ENCODE data around the gene CEMIP.
"Not testable (repeated sequence)": the region's sequence is repeated elsewhere in the genome, so short reads cannot be mapped to it uniquely, and the experiment has no call there.

Gene CEMIP

GRCh38 chr15:80758130-80758745 is 20.9 kb upstream of the CEMIP start:
- Histone ChIP-seq H3K27ac (ENCODE audit: low read length) (no peak overlapping the region), H3K4me3 (ENCODE audit: low read length) (no peak overlapping the region), H3K4me1 (ENCODE audit: control insufficient read depth, insufficient read depth, low read length) (peaks cover 3% of the 10 kb centered on the region; the same call in 1 of the 2 replicates), H3K9me3 (ENCODE audit: control insufficient read depth, insufficient read depth, low read length) (no peaks in the 10 kb centered on the region), H3K36me3 (ENCODE audit: control insufficient read depth, insufficient read depth, low read length) (no peaks in the 10 kb centered on the region), H3K27me3 (ENCODE audit: control insufficient read depth, insufficient read depth, low read length) (no peaks in the 10 kb centered on the region)
- DNase-seq (ENCODE audit: low read depth, low spot score), result no peak
- no CpG with 5 or more reads among the region's 6 CpGs for WGBS (ENCODE audit: insufficient coverage, insufficient read length)

- no peaks in the 10 kb centered on the region for H3K9me3 ChIP-seq (ENCODE audit: control insufficient read depth, insufficient read depth, low read length)
- no CpG with 5 or more reads among the region's 4 CpGs for WGBS (ENCODE audit: insufficient coverage, insufficient read length)
- no peaks in the 10 kb centered on the region for H3K36me3 ChIP-seq (ENCODE audit: control insufficient read depth, insufficient read depth, low read length)
- DNase-seq (ENCODE audit: low read depth, low spot score), result no peak
- H3K27ac ChIP-seq (ENCODE audit: low read length), result no peak overlapping the region
- H3K27me3 ChIP-seq (ENCODE audit: control insufficient read depth, insufficient read depth, low read length), result no peaks in the 10 kb centered on the region
- H3K4me3 ChIP-seq (ENCODE audit: low read length), result no peak overlapping the region
- peaks cover 1% of the 10 kb centered on the region; the same call in 1 of the 2 replicates for H3K4me1 ChIP-seq (ENCODE audit: control insufficient read depth, insufficient read depth, low read length)
Measured at GRCh38 chr15:80760960-80761359, 18.2 kb upstream of the CEMIP start.

- Histone ChIP-seq H3K36me3 (ENCODE audit: control insufficient read depth, insufficient read depth, low read length) (no peaks in the 10 kb centered on the region), H3K27ac (ENCODE audit: low read length) (no peak overlapping the region), H3K27me3 (ENCODE audit: control insufficient read depth, insufficient read depth, low read length) (no peaks in the 10 kb centered on the region), H3K4me3 (ENCODE audit: low read length) (no peak overlapping the region), H3K4me1 (ENCODE audit: control insufficient read depth, insufficient read depth, low read length) (no peaks in the 10 kb centered on the region), H3K9me3 (ENCODE audit: control insufficient read depth, insufficient read depth, low read length) (no peaks in the 10 kb centered on the region)
- no CpG with 5 or more reads among the region's 6 CpGs for whole genome bisulfite sequencing (ENCODE audit: insufficient coverage, insufficient read length)
- no peak for DNase-seq (ENCODE audit: low read depth, low spot score)
Measured at GRCh38 chr15:80761754-80762153, 17.4 kb upstream of the CEMIP start.

DNA sequence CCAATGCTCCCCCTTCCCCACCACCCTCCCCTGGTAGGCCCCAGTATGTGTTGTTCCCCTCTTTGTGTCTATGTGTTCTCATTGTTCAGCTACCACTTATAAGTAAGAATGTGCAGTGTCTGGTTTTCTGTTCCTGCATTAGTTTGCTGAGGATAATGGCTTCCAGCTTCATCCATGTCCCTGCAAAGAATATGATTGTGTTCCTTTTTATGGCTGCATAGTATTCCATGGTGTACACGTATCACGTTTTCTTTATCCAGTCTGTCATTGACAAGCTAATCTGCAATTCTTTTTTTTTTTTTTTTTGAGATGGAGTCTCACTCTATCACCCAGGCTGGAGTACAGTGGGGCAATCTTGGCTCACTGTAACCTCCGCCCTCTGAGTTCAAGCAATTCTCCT is 15.9 kb upstream of the CEMIP start:
- WGBS (ENCODE audit: insufficient coverage, insufficient read length), result no CpG with 5 or more reads among the region's 3 CpGs
- H3K9me3 ChIP-seq (ENCODE audit: control insufficient read depth, insufficient read depth, low read length); H3K27ac ChIP-seq (ENCODE audit: low read length): not testable (repeated sequence)

GRCh38 chr15:80764535-80764934 is 14.6 kb upstream of the CEMIP start:
- Histone ChIP-seq H3K36me3 (ENCODE audit: control insufficient read depth, insufficient read depth, low read length) (no peaks in the 10 kb centered on the region), H3K4me3 (ENCODE audit: low read length) (no peak overlapping the region), H3K27ac (ENCODE audit: low read length) (no peak overlapping the region), H3K9me3 (ENCODE audit: control insufficient read depth, insufficient read depth, low read length) (no peaks in the 10 kb centered on the region), H3K4me1 (ENCODE audit: control insufficient read depth, insufficient read depth, low read length) (no peaks in the 10 kb centered on the region), H3K27me3 (ENCODE audit: control insufficient read depth, insufficient read depth, low read length) (no peaks in the 10 kb centered on the region)
- no CpG with 5 or more reads among the region's 3 CpGs for WGBS (ENCODE audit: insufficient coverage, insufficient read length)
- DNase-seq (ENCODE audit: low read depth, low spot score), result no peak

More for the DNA sequence above, 15.9 kb upstream of the CEMIP start:
- not testable (repeated sequence) for H3K4me1 ChIP-seq (ENCODE audit: control insufficient read depth, insufficient read depth, low read length); H3K27me3 ChIP-seq (ENCODE audit: control insufficient read depth, insufficient read depth, low read length); H3K36me3 ChIP-seq (ENCODE audit: control insufficient read depth, insufficient read depth, low read length); DNase-seq (ENCODE audit: low read depth, low spot score); H3K4me3 ChIP-seq (ENCODE audit: low read length)

- Histone ChIP-seq H3K36me3 (ENCODE audit: control insufficient read depth, insufficient read depth, low read length) (no peaks in the 10 kb centered on the region), H3K9me3 (ENCODE audit: control insufficient read depth, insufficient read depth, low read length) (no peaks in the 10 kb centered on the region), H3K4me3 (ENCODE audit: low read length) (no peak overlapping the region), H3K4me1 (ENCODE audit: control insufficient read depth, insufficient read depth, low read length) (no peaks in the 10 kb centered on the region), H3K27me3 (ENCODE audit: control insufficient read depth, insufficient read depth, low read length) (no peaks in the 10 kb centered on the region), H3K27ac (ENCODE audit: low read length) (no peak overlapping the region)
- no CpG with 5 or more reads among the region's 3 CpGs for WGBS (ENCODE audit: insufficient coverage, insufficient read length)
- no peak for DNase-seq (ENCODE audit: low read depth, low spot score)
Measured at GRCh38 chr15:80766275-80766674, 12.9 kb upstream of the CEMIP start.

DNA sequence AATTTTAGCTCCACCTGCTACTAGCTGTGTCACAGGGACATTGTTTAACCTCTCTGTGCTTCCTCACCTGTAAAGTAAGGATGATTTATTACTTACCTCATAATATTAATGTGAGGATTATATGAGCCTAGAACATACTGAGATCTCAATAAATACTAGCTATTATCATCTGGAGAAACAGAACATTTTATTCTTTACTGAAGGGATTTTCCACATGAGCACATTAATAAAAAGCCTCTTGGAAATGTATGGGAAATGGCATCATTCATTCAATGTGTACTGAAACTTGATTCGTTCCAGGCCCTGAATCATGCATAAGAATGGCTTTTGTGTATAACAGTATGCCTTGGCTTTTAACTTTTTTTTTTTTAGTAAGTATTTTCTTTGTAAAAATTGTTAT is 11.0 kb upstream of the CEMIP start:
- Histone ChIP-seq H3K9me3 (ENCODE audit: control insufficient read depth, insufficient read depth, low read length) (no peaks in the 10 kb centered on the region), H3K27me3 (ENCODE audit: control insufficient read depth, insufficient read depth, low read length) (no peaks in the 10 kb centered on the region), H3K4me3 (ENCODE audit: low read length) (no peak overlapping the region), H3K4me1 (ENCODE audit: control insufficient read depth, insufficient read depth, low read length) (no peaks in the 10 kb centered on the region), H3K27ac (ENCODE audit: low read length) (no peak overlapping the region), H3K36me3 (ENCODE audit: control insufficient read depth, insufficient read depth, low read length) (no peaks in the 10 kb centered on the region)
- DNase-seq (ENCODE audit: low read depth, low spot score), result no peak
- WGBS (ENCODE audit: insufficient coverage, insufficient read length), result no CpG with 5 or more reads among the region's 1 CpG

GRCh38 chr15:80769153-80769828 is 9.9 kb upstream of the CEMIP start:
- no peak for DNase-seq (ENCODE audit: low read depth, low spot score)
- no peaks in the 10 kb centered on the region for H3K27me3 ChIP-seq (ENCODE audit: control insufficient read depth, insufficient read depth, low read length)
- no peak overlapping the region for H3K27ac ChIP-seq (ENCODE audit: low read length)
- H3K9me3 ChIP-seq (ENCODE audit: control insufficient read depth, insufficient read depth, low read length), result no peaks in the 10 kb centered on the region
- WGBS (ENCODE audit: insufficient coverage, insufficient read length), result no CpG with 5 or more reads among the region's 7 CpGs
- H3K4me3 ChIP-seq (ENCODE audit: low read length), result no peak overlapping the region
- no peaks in the 10 kb centered on the region for H3K36me3 ChIP-seq (ENCODE audit: control insufficient read depth, insufficient read depth, low read length)
- no peaks in the 10 kb centered on the region for H3K4me1 ChIP-seq (ENCODE audit: control insufficient read depth, insufficient read depth, low read length)

DNA sequence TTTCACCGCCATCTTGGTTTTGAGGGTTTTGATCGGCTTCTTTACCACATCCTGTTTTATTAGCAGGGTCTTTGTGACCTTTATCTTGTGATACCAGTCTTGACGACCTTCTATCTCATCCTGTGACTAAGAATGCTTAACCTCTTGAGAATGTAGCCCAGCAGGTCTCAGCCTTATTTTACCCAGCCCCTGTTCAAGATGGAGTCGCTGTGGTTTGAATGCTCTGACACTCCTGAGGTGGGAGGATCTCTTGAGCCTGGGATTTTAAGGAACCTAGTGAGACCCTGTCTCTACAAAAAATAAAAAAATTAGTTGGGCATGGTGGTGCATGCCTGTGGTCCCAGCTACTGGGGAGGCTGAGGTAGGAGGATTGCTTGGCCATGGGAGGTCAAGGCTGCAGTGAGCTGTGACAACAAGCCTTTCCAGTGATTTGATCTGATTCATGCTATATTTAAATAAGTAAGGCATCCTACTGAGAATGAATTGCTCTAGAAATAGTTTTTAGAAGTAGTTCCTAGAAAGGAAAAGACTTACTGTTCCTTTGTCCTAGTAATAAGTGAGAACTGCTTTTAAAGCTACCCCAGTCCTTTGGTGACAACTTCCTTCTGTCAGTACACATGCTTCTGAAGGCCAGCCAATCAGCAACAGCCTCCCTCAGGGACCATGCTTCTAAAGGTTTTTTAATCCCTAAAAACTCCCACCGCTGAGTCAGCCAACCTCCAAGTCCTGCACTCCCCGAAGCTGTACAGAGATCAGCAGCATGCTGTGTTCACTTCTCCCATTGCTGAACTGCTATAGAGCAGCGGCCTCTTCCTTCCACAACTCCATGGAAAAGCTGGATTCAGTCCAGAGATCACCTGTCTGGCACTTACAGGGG is 9.1 kb upstream of the CEMIP start:
- Histone ChIP-seq H3K4me1 (ENCODE audit: control insufficient read depth, insufficient read depth, low read length) (no peaks in the 10 kb centered on the region), H3K27ac (ENCODE audit: low read length) (no peak overlapping the region), H3K36me3 (ENCODE audit: control insufficient read depth, insufficient read depth, low read length) (no peaks in the 10 kb centered on the region), H3K27me3 (ENCODE audit: control insufficient read depth, insufficient read depth, low read length) (no peaks in the 10 kb centered on the region), H3K4me3 (ENCODE audit: low read length) (no peak overlapping the region), H3K9me3 (ENCODE audit: control insufficient read depth, insufficient read depth, low read length) (no peaks in the 10 kb centered on the region)
- DNase-seq (ENCODE audit: low read depth, low spot score), result no peak
- no CpG with 5 or more reads among the region's 7 CpGs for WGBS (ENCODE audit: insufficient coverage, insufficient read length)

DNA sequence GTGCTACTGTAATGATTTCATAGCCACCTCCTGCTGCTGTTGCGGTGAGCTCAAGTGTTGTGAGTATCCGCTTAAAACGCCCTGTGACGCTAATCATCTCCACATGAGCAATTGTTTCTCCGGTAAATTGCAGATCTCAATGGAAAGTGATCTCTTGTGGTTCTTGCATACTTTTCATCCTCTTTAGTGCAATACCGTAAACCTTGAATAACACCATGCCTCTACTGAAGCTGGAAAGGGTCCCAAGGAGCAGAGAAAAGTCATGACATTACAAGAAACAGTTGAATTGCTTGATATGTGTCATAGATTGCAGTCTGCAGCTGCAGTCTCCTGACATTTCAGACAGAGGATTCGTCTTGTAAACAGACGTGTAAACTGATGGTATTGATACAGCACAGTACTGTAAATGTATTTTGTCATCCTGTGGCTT is 6.0 kb upstream of the CEMIP start:
- no peak overlapping the region for H3K27ac ChIP-seq (ENCODE audit: low read length)
- H3K9me3 ChIP-seq (ENCODE audit: control insufficient read depth, insufficient read depth, low read length), result no peaks in the 10 kb centered on the region
- no peak for DNase-seq (ENCODE audit: low read depth, low spot score)
- H3K4me3 ChIP-seq (ENCODE audit: low read length), result no peak overlapping the region
- H3K4me1 ChIP-seq (ENCODE audit: control insufficient read depth, insufficient read depth, low read length), result no peaks in the 10 kb centered on the region
- H3K36me3 ChIP-seq (ENCODE audit: control insufficient read depth, insufficient read depth, low read length), result no peaks in the 10 kb centered on the region
- no peaks in the 10 kb centered on the region for H3K27me3 ChIP-seq (ENCODE audit: control insufficient read depth, insufficient read depth, low read length)
- no CpG with 5 or more reads among the region's 8 CpGs for WGBS (ENCODE audit: insufficient coverage, insufficient read length)
